Measurements from ENCODE around the gene USP36. TPM values are rescaled to one million over a fixed set of nuclear protein-coding genes. Genes with fewer than 3 reads are reported as not detected.

The USP36 gene
- total and polyA plus RNA-seq, 9 of the 15 experiments (the other 6 are each of a cell fraction or from before 2014, with no cell fraction given), result 6.4 to 72.8 (median 22.5) TPM

DNA sequence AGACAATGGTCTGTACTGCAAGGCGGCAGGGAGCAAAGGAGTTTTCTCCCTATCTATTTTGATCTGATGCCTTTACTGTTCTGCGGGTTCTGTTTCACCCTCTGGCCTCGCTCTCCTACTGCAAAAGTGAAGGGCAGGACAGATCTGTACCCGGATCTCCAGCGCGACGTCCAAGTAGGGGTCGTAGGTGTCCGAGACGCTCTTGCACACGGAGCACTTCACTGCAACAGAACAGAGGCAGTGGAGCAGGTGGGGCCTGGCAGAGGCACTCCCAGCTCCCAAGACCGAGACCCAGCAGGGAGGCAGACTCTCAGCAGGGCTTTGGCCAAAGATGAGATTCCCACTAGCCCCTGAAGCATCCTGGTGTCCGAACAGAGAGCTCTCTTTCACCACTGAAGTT is 19.8 kb downstream of the USP36 start:
- H3K27ac ChIP-seq (ENCODE audit: extremely low read depth, low read depth, low read length), result no peak overlapping the region
- no peak overlapping the region for H3K4me2 ChIP-seq (ENCODE audit: insufficient read depth, low read length)
- peaks cover 92% of the 10 kb centered on the region for H3K36me3 ChIP-seq (ENCODE audit: control insufficient read depth, insufficient read depth, low read length)
- H3K9ac ChIP-seq (ENCODE audit: insufficient read depth in 1 of 2, low read depth in 2 of 2, low read length in 2 of 2), result no peak overlapping the region
- CTCF ChIA-PET (ENCODE audit: low intra/inter-chr PET ratio), result no interaction called here
- no peaks in the 10 kb centered on the region for H3K9me1 ChIP-seq (ENCODE audit: control insufficient read depth, insufficient read depth, low read length)
- intact Hi-C loops (cut with micrococcal nuclease) (no loop called here), in situ Hi-C loops (cut with MboI) (no loop called here)
- POLR2A ChIA-PET, result no interaction called here
- WGBS (ENCODE audit: insufficient coverage, low coverage, missing lambda C conversion rate), result 90% methylated on average over 13 of the region's 13 CpGs
- H3K9me3 ChIP-seq (replicated peaks; ENCODE audit: control insufficient read depth, insufficient read depth, low read depth, low read length), result no peaks in the 10 kb centered on the region
- H3K79me2 ChIP-seq (ENCODE audit: control insufficient read depth, insufficient read depth, low read length), result peaks cover 7% of the 10 kb centered on the region; the same call in 1 of the 3 replicates
- ATAC-seq, result no peak
- peaks cover 17% of the 10 kb centered on the region; the same call in 1 of the 2 replicates for H4K20me1 ChIP-seq (replicated peaks; ENCODE audit: control insufficient read depth, insufficient read depth, low read length)
- H3K4me3 ChIP-seq, result no peak overlapping the region
- BruUV-seq (replicated peaks), result no TSS peak
- no peak for DNase-seq (ENCODE audit: extremely low read depth in 1 of 4, low spot score in 3 of 4)
- FAIRE-seq, result no peak
- no peaks in the 10 kb centered on the region for H3K27me3 ChIP-seq (ENCODE audit: control insufficient read depth in 2 of 2, insufficient read depth in 2 of 2, low read length in 2 of 2)
- no peak overlapping the region for H2AFZ ChIP-seq (ENCODE audit: low read depth, low read length)
- H3K4me1 ChIP-seq (replicated peaks in 1 of 2; ENCODE audit: control insufficient read depth in 2 of 2, insufficient read depth in 2 of 2, low read length in 2 of 2), result peaks cover 4 to 5% of the 10 kb centered on the region in 2 experiments; a peak in 4 of 5 replicates
- TF ChIP-seq ZZZ3 (IDR thresholded peaks at IDR 0.05), result no peak
- TF ChIP-seq, protein P1, sequence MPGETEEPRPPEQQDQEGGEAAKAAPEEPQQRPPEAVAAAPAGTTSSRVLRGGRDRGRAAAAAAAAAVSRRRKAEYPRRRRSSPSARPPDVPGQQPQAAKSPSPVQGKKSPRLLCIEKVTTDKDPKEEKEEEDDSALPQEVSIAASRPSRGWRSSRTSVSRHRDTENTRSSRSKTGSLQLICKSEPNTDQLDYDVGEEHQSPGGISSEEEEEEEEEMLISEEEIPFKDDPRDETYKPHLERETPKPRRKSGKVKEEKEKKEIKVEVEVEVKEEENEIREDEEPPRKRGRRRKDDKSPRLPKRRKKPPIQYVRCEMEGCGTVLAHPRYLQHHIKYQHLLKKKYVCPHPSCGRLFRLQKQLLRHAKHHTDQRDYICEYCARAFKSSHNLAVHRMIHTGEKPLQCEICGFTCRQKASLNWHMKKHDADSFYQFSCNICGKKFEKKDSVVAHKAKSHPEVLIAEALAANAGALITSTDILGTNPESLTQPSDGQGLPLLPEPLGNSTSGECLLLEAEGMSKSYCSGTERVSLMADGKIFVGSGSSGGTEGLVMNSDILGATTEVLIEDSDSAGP (CRISPR knock-in tag; IDR thresholded peaks at IDR 0.05), result no peak
- no peak for TF ChIP-seq RBM25 (IDR thresholded peaks at IDR 0.05; ENCODE audit: low read depth, low read length, severe bottlenecking)
- no peak for TF ChIP-seq EHMT2 (IDR thresholded peaks at IDR 0.05)

All from K562 (cell line).